A673 (cell line): ENCODE measurements around the gene NXT1.

ENCODE experiments used
- EZH2 ChIP-seq: fragments of 200-600 bp; sonication (generic); IDR thresholded peaks from 2 replicates; pipeline ENCODE4 v1.6.1; 2017; ENCODE audit warnings: borderline replicate concordance, low read depth, mild to moderate bottlenecking, mixed read lengths, antibody characterized with exemption, low read length; ENCODE audit not compliant: poor library complexity, severe bottlenecking
- TF ChIP-seq, protein P1 (sequence below): fragments of 300-800, 200-600 bp; sonication (generic); conservative IDR thresholded peaks from 2 replicates; pipeline ENCODE4 v1.5.1; 2017; ENCODE audit warnings: low read depth, mild to moderate bottlenecking, antibody characterized with exemption, low read length, moderate library complexity, mixed read lengths

DNA sequence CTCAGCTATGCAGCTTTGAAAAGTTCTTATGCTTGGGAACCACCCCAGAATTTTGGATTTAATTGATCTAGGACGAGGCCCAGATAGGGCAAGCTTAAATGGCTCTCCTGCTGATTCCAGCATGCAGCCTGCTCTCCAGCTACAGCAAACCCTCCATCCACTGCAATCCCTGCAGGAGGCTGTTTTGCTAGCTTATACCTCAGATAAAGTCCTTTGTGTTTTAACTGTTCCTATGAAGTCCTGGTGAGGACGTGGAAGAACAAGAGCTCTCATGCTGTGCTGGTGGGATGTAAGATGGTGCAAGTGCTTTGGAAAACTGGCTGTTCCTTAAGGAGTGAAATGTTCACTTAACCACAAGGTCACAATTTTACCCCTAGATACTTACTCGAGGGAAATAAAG lies 25.5 kb upstream of the NXT1 start:
- TF ChIP-seq, protein P1, sequence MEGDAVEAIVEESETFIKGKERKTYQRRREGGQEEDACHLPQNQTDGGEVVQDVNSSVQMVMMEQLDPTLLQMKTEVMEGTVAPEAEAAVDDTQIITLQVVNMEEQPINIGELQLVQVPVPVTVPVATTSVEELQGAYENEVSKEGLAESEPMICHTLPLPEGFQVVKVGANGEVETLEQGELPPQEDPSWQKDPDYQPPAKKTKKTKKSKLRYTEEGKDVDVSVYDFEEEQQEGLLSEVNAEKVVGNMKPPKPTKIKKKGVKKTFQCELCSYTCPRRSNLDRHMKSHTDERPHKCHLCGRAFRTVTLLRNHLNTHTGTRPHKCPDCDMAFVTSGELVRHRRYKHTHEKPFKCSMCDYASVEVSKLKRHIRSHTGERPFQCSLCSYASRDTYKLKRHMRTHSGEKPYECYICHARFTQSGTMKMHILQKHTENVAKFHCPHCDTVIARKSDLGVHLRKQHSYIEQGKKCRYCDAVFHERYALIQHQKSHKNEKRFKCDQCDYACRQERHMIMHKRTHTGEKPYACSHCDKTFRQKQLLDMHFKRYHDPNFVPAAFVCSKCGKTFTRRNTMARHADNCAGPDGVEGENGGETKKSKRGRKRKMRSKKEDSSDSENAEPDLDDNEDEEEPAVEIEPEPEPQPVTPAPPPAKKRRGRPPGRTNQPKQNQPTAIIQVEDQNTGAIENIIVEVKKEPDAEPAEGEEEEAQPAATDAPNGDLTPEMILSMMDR, result no peak
- no peak for TF ChIP-seq EZH2
